Panc1 (cell line): Measurements from ENCODE around the gene EPN2. TPM values are rescaled to one million over a fixed set of nuclear protein-coding genes. Genes with fewer than 3 reads are reported as not detected.

Experiments used
- ATAC-seq: fragments of 200-7000 bp; cut with Tn5 transposase; 2 replicates; pipeline ENCODE4 v1.9.1; 2020; ENCODE audit warnings: mild to moderate bottlenecking, moderate library complexity
- BruUV-seq: library from RNA; stranded (reverse); fragments of 400-500 nt; replicated peaks from 2 replicates; lab custom pipeline; 2021; lab: Mats Ljungman, UMichigan
- CTCF ChIA-PET: fragments of 300-600 bp; sonication (Branson Sonifier 250); formaldehyde crosslinking; loops from one replicate; lab custom pipeline; 2022; ENCODE audit warnings: antibody characterized with exemption; lab: Charles Lee
- POLR2A ChIA-PET: fragments of 300-600 bp; sonication (Branson Sonifier 250); formaldehyde crosslinking; loops from one replicate; lab custom pipeline; 2022; ENCODE audit warnings: antibody characterized with exemption; lab: Charles Lee
- DNase-seq: peaks from one replicate; pipeline ENCODE4 v3.0.0-alpha.2; 2010; ENCODE audit warnings: low read depth, low spot score
- H3K27ac ChIP-seq: 2 replicates; pipeline ENCODE4 v1.5.1; 2011; ENCODE audit warnings: mild to moderate bottlenecking, low read length, inconsistent platforms
- H3K27me3 ChIP-seq: fragments of 200-500 bp; sonication (Bioruptor generic); 2 replicates; pipeline ENCODE4 v1.6.0; 2014; ENCODE audit warnings: low read length, inconsistent platforms; ENCODE audit not compliant: control insufficient read depth, insufficient read depth
- H3K36me3 ChIP-seq: fragments of 200-500 bp; sonication (Bioruptor generic); 2 replicates; pipeline ENCODE4 v1.5.1; 2014; ENCODE audit warnings: inconsistent platforms, mild to moderate bottlenecking, low read length, moderate library complexity; ENCODE audit not compliant: control insufficient read depth, insufficient read depth
- H3K4me1 ChIP-seq: 2 replicates; pipeline ENCODE4 v1.5.1; 2011; ENCODE audit warnings: inconsistent platforms, mild to moderate bottlenecking, low read length, moderate library complexity; ENCODE audit not compliant: control insufficient read depth, insufficient read depth
- H3K4me3 ChIP-seq, 2 experiments: 2 replicates each; pipeline ENCODE4 v1.5.1; 2011 to 2012; ENCODE audit warnings: low read depth in 2 of 2, low read length in 2 of 2, mild to moderate bottlenecking in 2 of 2, inconsistent platforms in 1 of 2, moderate library complexity in 1 of 2
- H3K9me3 ChIP-seq: fragments of 200-500 bp; sonication (Bioruptor generic); 2 replicates; pipeline ENCODE4 v1.5.1; 2014; ENCODE audit warnings: low read depth, mild to moderate bottlenecking, inconsistent platforms, low read length, moderate library complexity; ENCODE audit not compliant: control insufficient read depth, insufficient read depth
- CTCF ChIP-seq: fragments of 450-650 bp; IDR thresholded peaks from 2 replicates; pipeline ENCODE4 v1.5.1; 2017; ENCODE audit warnings: mild to moderate bottlenecking
- POLR2AphosphoS5 ChIP-seq: IDR thresholded peaks from 2 replicates; pipeline ENCODE4 v1.6.1; 2012; ENCODE audit warnings: mild to moderate bottlenecking, low read depth, low read length, moderate library complexity
- REST ChIP-seq, 2 experiments: IDR thresholded peaks; 2 replicates each; pipeline ENCODE4 v1.6.1; 2011 to 2012; ENCODE audit warnings: low read depth in 2 of 2, control low read depth in 1 of 2, low read length in 1 of 2, mild to moderate bottlenecking in 1 of 2, moderate library complexity in 1 of 2; ENCODE audit not compliant: insufficient read depth in 1 of 2
- SIN3A ChIP-seq: IDR thresholded peaks from 2 replicates; pipeline ENCODE4 v1.6.1; 2012; ENCODE audit warnings: low read depth, mild to moderate bottlenecking, low read length, moderate library complexity, borderline replicate concordance; ENCODE audit not compliant: insufficient read depth
- TCF7L2 ChIP-seq: IDR thresholded peaks from 2 replicates; pipeline ENCODE4 v1.6.1; 2011; ENCODE audit warnings: mild to moderate bottlenecking, low read depth, low read length, inconsistent platforms
- in situ Hi-C: cut with HindIII; loops from 2 replicates; pipeline ENCODE4 v1.10.0; 2016; ENCODE audit warnings: low sequenced_read_pairs, low pct_unique_long_range_greater_than_20kb
- intact Hi-C: fragments of 100-400 bp; cut with micrococcal nuclease; formaldehyde crosslinking; loops from one replicate; pipeline ENCODE4 v1.10.0; 2022; ENCODE audit not compliant: unreplicated experiment
- total RNA-seq: library from RNA; stranded (reverse); gene quantifications from one replicate; pipeline ENCODE4 v1.2.1, GENCODE V29; 2021; ENCODE audit not compliant: unreplicated experiment

EPN2 gene
- total RNA-seq, 1 experiment from 2014 or later = 35.0 TPM

GRCh38 chr17:19312406-19312805 is 75.2 kb downstream of the EPN2 start:
- BruUV-seq = no TSS peak
- POLR2A ChIA-PET = no interaction called here

GRCh38 chr17:19313066-19313745 is 76.0 kb downstream of the EPN2 start:
- no peaks in the 10 kb centered on the region; the same call in 1 of the 2 replicates for H3K36me3 ChIP-seq
- in situ Hi-C loops (no loop called here), intact Hi-C loops (no loop called here)
- BruUV-seq = no TSS peak
- no peak for TF ChIP-seq REST (IDR thresholded peaks at IDR 0.05; ENCODE audit: insufficient read depth in 1 of 2, low read depth in 2 of 2, low read length in 1 of 2)
- TF ChIP-seq CTCF = no peak
- no peak for TF ChIP-seq POLR2AphosphoS5
- no peak for TF ChIP-seq TCF7L2
- DNase-seq (no peak), ATAC-seq (no peak)
- ChIA-PET CTCF (no interaction called here), POLR2A (no interaction called here)
- no peaks in the 10 kb centered on the region for H3K4me1 ChIP-seq
- no peaks in the 10 kb centered on the region for H3K27me3 ChIP-seq
- H3K9me3 ChIP-seq = no peaks in the 10 kb centered on the region
- no peak overlapping the region for H3K27ac ChIP-seq
- H3K4me3 ChIP-seq = no peak overlapping the region

More at GRCh38 chr17:19312406-19312805, 75.2 kb downstream of the EPN2 start:
- CTCF ChIA-PET = no interaction called here
- no peaks in the 10 kb centered on the region for H3K9me3 ChIP-seq
- no peak for DNase-seq
- ATAC-seq = no peak
- no peaks in the 10 kb centered on the region for H3K4me1 ChIP-seq
- no peaks in the 10 kb centered on the region for H3K27me3 ChIP-seq
- H3K27ac ChIP-seq = no peak overlapping the region
- no peak for TF ChIP-seq CTCF
- no peak for TF ChIP-seq REST (IDR thresholded peaks at IDR 0.05; ENCODE audit: insufficient read depth in 1 of 2, low read depth in 2 of 2, low read length in 1 of 2)
- TF ChIP-seq TCF7L2 = no peak
- no peak for TF ChIP-seq SIN3A
- no peak for TF ChIP-seq POLR2AphosphoS5
- H3K4me3 ChIP-seq = no peak overlapping the region
- intact Hi-C loops = no loop called here
- no peaks in the 10 kb centered on the region; the same call in 1 of the 2 replicates for H3K36me3 ChIP-seq
- in situ Hi-C loops = no loop called here
